Smooth muscle cell (in vitro differentiated cells): Measurements from ENCODE around the gene LGI4. TPM values are rescaled to one million over a fixed set of nuclear protein-coding genes. Genes with fewer than 3 reads are reported as not detected.

Experiments used
- DNase-seq: peaks from one replicate; lab custom pipeline; 2025; ENCODE audit not compliant: unreplicated experiment; lab: John Stamatoyannopoulos, UW
- H2AFZ ChIP-seq: fragments of 200-600 bp; sonication (generic); 2 replicates; pipeline ENCODE4 v1.6.0; 2016; ENCODE audit warnings: antibody characterized with exemption, low read depth, mild to moderate bottlenecking
- H3F3A ChIP-seq: fragments of 200-600 bp; sonication (generic); 2 replicates; pipeline ENCODE4 v1.6.0; 2017; ENCODE audit warnings: antibody characterized with exemption, low read depth
- H3K27ac ChIP-seq: fragments of 200-600 bp; sonication (generic); 2 replicates; pipeline ENCODE4 v1.5.1; 2016; ENCODE audit warnings: low read depth, mild to moderate bottlenecking
- H3K27me3 ChIP-seq: fragments of 200-600 bp; sonication (generic); 2 replicates; pipeline ENCODE4 v1.6.1; 2016; ENCODE audit warnings: low read depth, mild to moderate bottlenecking
- H3K36me3 ChIP-seq: fragments of 200-600 bp; sonication (generic); 2 replicates; pipeline ENCODE4 v1.5.1; 2016; ENCODE audit warnings: low read depth
- H3K4me1 ChIP-seq: fragments of 200-600 bp; sonication (generic); 2 replicates; pipeline ENCODE4 v1.5.1; 2016; ENCODE audit warnings: low read depth
- H3K4me2 ChIP-seq: fragments of 200-600 bp; sonication (generic); 2 replicates; pipeline ENCODE4 v1.6.0; 2016; ENCODE audit warnings: mild to moderate bottlenecking
- H3K4me3 ChIP-seq: fragments of 200-600 bp; sonication (generic); 2 replicates; pipeline ENCODE4 v1.5.1; 2016; ENCODE audit warnings: mild to moderate bottlenecking
- H3K79me2 ChIP-seq: fragments of 200-600 bp; sonication (generic); 2 replicates; pipeline ENCODE4 v1.6.0; 2016; ENCODE audit warnings: low read depth, mild to moderate bottlenecking
- H3K9ac ChIP-seq: fragments of 200-600 bp; sonication (generic); 2 replicates; pipeline ENCODE4 v1.6.0; 2016; ENCODE audit warnings: low read depth
- H3K9me3 ChIP-seq: fragments of 200-600 bp; sonication (generic); replicated peaks from 2 replicates; pipeline ENCODE4 v1.5.1; 2016; ENCODE audit warnings: low read depth
- H4K20me1 ChIP-seq: fragments of 200-600 bp; sonication (generic); 2 replicates; pipeline ENCODE4 v1.6.0; 2016; ENCODE audit warnings: low read depth
- WGBS: methylation state at CpG from one replicate; pipeline ENCODE4 v1.1.7; 2016; ENCODE audit warnings: low lambda C conversion rate; 5-methylcytosine and 5-hydroxymethylcytosine counted together
- polyA plus RNA-seq: library from polyadenylated mRNA; unstranded; fragments of >200 nt; fragmentation: Nextera tagmentation; extraction: Ambion mirVana; gene quantifications from 2 replicates; pipeline ENCODE4 v1.2.1, GENCODE V29; 2016
- total RNA-seq: library from RNA; depleted of rRNA; stranded (reverse); fragments of >200 nt; gene quantifications from 2 replicates; pipeline ENCODE4 v1.2.3, GENCODE V29; 2014
- TF ChIP-seq, protein P1 (sequence below): fragments of 200-600 bp; sonication (generic); IDR thresholded peaks from 2 replicates; pipeline ENCODE4 v1.5.1; 2017; ENCODE audit warnings: borderline replicate concordance, mild to moderate bottlenecking, antibody characterized with exemption; ENCODE audit not compliant: insufficient read depth, poor library complexity, severe bottlenecking

Gene LGI4
- total and polyA plus RNA-seq, 2 experiments from 2014 or later: 0.17 to 0.22 TPM

DNA sequence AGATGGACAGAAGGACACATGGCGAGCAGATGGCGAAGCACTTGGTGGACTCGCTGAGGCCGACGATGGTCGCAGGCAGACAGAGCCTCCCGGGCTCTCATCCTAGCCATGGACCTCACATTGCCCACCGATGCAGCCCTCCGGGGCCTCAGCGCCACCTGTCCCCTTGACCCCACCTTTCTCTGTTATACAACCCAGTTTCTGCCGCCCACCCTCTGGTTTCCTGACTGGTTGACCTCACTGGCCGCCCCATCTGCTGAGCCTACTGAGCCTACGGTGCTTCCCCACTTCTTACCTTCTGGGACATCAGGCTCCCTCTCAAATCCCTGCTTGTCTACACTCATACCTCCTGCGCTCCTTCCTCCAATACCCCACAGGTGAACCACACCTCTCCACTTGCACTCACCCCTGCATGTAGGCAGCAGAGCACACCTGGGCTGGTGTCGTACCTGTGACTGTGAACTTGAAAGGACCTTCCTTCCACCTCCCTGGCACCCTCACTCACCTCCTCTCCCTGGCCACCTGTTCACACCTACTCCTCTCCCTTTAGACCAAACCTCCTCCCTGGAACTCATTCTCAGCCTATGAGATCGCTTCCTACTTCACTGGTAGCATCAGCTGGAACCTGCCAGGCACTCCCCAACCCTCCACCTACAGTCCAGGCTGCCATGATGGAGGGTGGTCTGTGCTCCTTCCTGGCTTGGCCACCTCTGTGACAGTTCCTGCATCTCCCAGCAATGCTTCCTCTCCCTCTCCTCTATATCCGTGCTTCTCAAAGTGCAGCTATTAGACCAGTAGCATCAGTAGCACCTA is 57.2 kb downstream of the LGI4 start:
- TF ChIP-seq, protein P1, sequence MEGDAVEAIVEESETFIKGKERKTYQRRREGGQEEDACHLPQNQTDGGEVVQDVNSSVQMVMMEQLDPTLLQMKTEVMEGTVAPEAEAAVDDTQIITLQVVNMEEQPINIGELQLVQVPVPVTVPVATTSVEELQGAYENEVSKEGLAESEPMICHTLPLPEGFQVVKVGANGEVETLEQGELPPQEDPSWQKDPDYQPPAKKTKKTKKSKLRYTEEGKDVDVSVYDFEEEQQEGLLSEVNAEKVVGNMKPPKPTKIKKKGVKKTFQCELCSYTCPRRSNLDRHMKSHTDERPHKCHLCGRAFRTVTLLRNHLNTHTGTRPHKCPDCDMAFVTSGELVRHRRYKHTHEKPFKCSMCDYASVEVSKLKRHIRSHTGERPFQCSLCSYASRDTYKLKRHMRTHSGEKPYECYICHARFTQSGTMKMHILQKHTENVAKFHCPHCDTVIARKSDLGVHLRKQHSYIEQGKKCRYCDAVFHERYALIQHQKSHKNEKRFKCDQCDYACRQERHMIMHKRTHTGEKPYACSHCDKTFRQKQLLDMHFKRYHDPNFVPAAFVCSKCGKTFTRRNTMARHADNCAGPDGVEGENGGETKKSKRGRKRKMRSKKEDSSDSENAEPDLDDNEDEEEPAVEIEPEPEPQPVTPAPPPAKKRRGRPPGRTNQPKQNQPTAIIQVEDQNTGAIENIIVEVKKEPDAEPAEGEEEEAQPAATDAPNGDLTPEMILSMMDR: no peak
- no peak for DNase-seq

DNA sequence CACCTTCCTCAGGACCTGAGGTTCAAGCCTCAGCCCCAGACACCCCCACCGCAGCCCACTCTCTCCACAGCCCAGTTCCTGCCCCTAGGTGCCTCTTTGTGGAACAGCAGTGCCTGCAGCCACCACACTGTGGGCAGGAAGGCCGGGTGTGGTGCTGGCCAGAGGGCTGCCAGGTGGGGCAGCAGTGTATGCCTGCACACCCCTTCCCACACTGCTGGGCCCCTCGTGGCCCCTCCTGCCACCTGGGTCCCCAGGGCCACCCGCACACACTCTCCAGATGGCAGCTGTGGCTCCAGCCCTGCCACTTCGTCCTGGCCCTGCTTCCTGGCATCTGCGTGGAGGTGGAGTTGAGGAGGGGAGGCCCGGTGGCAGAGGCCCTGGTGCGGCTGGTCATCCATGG is 58.2 kb downstream of the LGI4 start:
- Histone ChIP-seq H2AFZ (no peak overlapping the region), H4K20me1 (no peaks in the 10 kb centered on the region), H3K4me3 (no peak overlapping the region), H3K4me2 (no peak overlapping the region), H3K27ac (no peak overlapping the region), H3K79me2 (no peaks in the 10 kb centered on the region), H3K9ac (no peak overlapping the region), H3F3A (no peaks in the 10 kb centered on the region), H3K27me3 (no peaks in the 10 kb centered on the region), H3K9me3 (no peaks in the 10 kb centered on the region), H3K4me1 (no peaks in the 10 kb centered on the region), H3K36me3 (no peaks in the 10 kb centered on the region)
- WGBS: 90% methylated on average over 8 of the region's 8 CpGs
- DNase-seq: no peak
- TF ChIP-seq, protein P1: no peak

More for the DNA sequence above, 57.2 kb downstream of the LGI4 start:
- Histone ChIP-seq H3K27me3 (no peaks in the 10 kb centered on the region), H3F3A (no peaks in the 10 kb centered on the region), H4K20me1 (no peaks in the 10 kb centered on the region), H2AFZ (no peak overlapping the region), H3K9ac (no peak overlapping the region), H3K4me2 (no peak overlapping the region), H3K36me3 (no peaks in the 10 kb centered on the region), H3K4me3 (no peak overlapping the region), H3K4me1 (no peaks in the 10 kb centered on the region), H3K79me2 (no peaks in the 10 kb centered on the region), H3K27ac (no peak overlapping the region), H3K9me3 (no peaks in the 10 kb centered on the region)
- WGBS: 93% methylated on average over 7 of the region's 17 CpGs

DNA sequence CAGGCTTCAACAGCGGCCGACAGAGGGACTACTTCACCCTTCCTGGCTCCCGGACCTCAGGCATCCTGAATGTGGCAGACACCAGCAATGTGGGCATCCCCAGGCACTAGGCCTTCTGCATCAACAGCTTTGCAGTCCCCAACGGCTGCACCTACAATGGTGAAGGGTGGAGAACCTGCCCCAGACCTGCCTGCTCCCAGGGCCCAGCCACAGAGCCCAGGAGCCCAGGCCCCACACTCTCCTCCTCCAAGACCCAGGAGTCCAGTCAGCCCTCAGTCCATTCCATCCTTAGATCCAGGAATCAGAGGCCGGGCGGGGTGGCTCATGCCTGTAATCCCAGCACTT is 58.9 kb downstream of the LGI4 start:
- 94% methylated on average over 6 of the region's 6 CpGs for WGBS
- no peak overlapping the region for H3K9ac ChIP-seq
- no peak overlapping the region for H2AFZ ChIP-seq
- no peaks in the 10 kb centered on the region for H3K27me3 ChIP-seq
- H3K4me1 ChIP-seq: no peaks in the 10 kb centered on the region
- no peaks in the 10 kb centered on the region for H3F3A ChIP-seq
- H3K79me2 ChIP-seq: no peaks in the 10 kb centered on the region
- H3K9me3 ChIP-seq: no peaks in the 10 kb centered on the region
- DNase-seq: no peak
- H3K4me3 ChIP-seq: no peak overlapping the region
- H4K20me1 ChIP-seq: no peaks in the 10 kb centered on the region
- no peaks in the 10 kb centered on the region for H3K36me3 ChIP-seq
- TF ChIP-seq, protein P1: no peak
- H3K27ac ChIP-seq: no peak overlapping the region
- H3K4me2 ChIP-seq: no peak overlapping the region
